Mammary epithelial cell (primary cell): ENCODE measurements around the gene TDRD10.

Experiments used
- EZH2 ChIP-seq: IDR thresholded peaks from 2 replicates; pipeline ENCODE4 v1.6.1; 2012; ENCODE audit warnings: low read length, inconsistent platforms, borderline replicate concordance
- TF ChIP-seq, protein P1 (sequence below), 2 donors: IDR thresholded peaks in 1 of 2; conservative IDR thresholded peaks in 1 of 2; 2 replicates each; pipeline ENCODE4 v1.5.1; 2011 to 2012; ENCODE audit warnings: inconsistent platforms in 2 of 2, low read length in 2 of 2, mild to moderate bottlenecking in 2 of 2, control low read depth in 1 of 2, low read depth in 1 of 2; ENCODE audit not compliant: insufficient read depth in 1 of 2; ENCODE audit errors: extremely low read depth in 1 of 2

DNA sequence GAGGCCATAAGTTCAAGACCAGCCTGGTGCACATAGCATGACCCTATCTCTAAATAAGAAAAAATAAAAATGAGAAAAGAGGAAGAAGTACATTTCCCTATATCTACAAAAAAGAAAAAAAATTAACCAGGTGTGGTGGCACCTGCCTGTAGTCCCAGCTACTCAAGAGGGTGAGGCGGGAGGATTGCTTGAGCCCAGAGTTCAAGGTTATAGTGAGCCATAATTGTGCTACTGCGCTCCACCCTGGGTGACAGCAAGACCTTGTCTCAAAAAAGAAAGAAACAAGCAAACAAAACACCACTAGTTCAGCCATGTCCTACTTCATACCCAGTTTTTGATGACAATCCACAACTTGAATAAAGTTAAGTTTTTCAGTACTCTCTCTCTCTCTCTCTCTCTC, 30.7 kb upstream of the TDRD10 start:
- TF ChIP-seq, protein P1, sequence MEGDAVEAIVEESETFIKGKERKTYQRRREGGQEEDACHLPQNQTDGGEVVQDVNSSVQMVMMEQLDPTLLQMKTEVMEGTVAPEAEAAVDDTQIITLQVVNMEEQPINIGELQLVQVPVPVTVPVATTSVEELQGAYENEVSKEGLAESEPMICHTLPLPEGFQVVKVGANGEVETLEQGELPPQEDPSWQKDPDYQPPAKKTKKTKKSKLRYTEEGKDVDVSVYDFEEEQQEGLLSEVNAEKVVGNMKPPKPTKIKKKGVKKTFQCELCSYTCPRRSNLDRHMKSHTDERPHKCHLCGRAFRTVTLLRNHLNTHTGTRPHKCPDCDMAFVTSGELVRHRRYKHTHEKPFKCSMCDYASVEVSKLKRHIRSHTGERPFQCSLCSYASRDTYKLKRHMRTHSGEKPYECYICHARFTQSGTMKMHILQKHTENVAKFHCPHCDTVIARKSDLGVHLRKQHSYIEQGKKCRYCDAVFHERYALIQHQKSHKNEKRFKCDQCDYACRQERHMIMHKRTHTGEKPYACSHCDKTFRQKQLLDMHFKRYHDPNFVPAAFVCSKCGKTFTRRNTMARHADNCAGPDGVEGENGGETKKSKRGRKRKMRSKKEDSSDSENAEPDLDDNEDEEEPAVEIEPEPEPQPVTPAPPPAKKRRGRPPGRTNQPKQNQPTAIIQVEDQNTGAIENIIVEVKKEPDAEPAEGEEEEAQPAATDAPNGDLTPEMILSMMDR (conservative IDR thresholded peaks at IDR 0.05 in 1 of 2, IDR thresholded peaks at IDR 0.05 in 1 of 2; ENCODE audit: extremely low read depth in 1 of 2, insufficient read depth in 1 of 2, low read depth in 1 of 2, low read length in 2 of 2), result no peak
- TF ChIP-seq EZH2, result no peak
